ENCODE results near the gene ABO.
"Not testable (repeated sequence)": the region's sequence is repeated elsewhere in the genome, so short reads cannot be mapped to it uniquely, and the experiment has no call there.

- TF ChIP-seq CTCF (IDR thresholded peaks at IDR 0.05; ENCODE audit: borderline replicate concordance, extremely low read depth, low read length, poor library complexity, severe bottlenecking); EZH2 (IDR thresholded peaks at IDR 0.05; ENCODE audit: borderline replicate concordance, low read depth, low read length, severe bottlenecking): not testable (repeated sequence)
Measured at GRCh38 chr9:133231934-133232568, 43.0 kb downstream of the ABO start.
